PC-3 (cell line): ENCODE measurements around the gene HCAR2. TPM values are rescaled to one million over a fixed set of nuclear protein-coding genes. Genes with fewer than 3 reads are reported as not detected.

Experiments
- ATAC-seq: fragments of 200-7000 bp; cut with Tn5 transposase; 2 replicates; pipeline ENCODE4 v1.9.1; 2020; ENCODE audit warnings: mild to moderate bottlenecking, moderate library complexity
- BruUV-seq: library from RNA; stranded (reverse); fragments of 400-500 nt; replicated peaks from 2 replicates; lab custom pipeline; 2021; lab: Mats Ljungman, UMichigan
- CTCF ChIA-PET: fragments of 300-600 bp; sonication (Branson Sonifier 250); formaldehyde crosslinking; loops from one replicate; lab custom pipeline; 2022; ENCODE audit warnings: antibody characterized with exemption; lab: Charles Lee
- POLR2A ChIA-PET: fragments of 300-600 bp; sonication (Branson Sonifier 250); formaldehyde crosslinking; loops from one replicate; lab custom pipeline; 2022; ENCODE audit warnings: antibody characterized with exemption; ENCODE audit not compliant: unreplicated experiment; lab: Charles Lee
- DNase-seq: peaks from one replicate; pipeline ENCODE4 v3.0.0-alpha.2; 2015
- H2AFZ ChIP-seq: fragments of 300-600 bp; sonication (generic); 2 replicates; pipeline ENCODE4 v1.6.0; 2016; ENCODE audit warnings: antibody characterized with exemption, low read length
- H3F3A ChIP-seq: fragments of 300-600 bp; sonication (generic); one replicate; pipeline ENCODE4 v1.6.0; 2017; ENCODE audit warnings: antibody characterized with exemption, low read length, control low read depth, mild to moderate bottlenecking; ENCODE audit not compliant: unreplicated experiment
- H3K27ac ChIP-seq: fragments of 300-600 bp; sonication (generic); 2 replicates; pipeline ENCODE4 v1.5.1; 2016; ENCODE audit warnings: mild to moderate bottlenecking, low read length
- H3K27me3 ChIP-seq: fragments of 300-600 bp; sonication (generic); 2 replicates; pipeline ENCODE4 v1.6.1; 2016; ENCODE audit warnings: low read length, mixed read lengths
- H3K36me3 ChIP-seq: fragments of 300-600 bp; sonication (generic); 2 replicates; pipeline ENCODE4 v1.6.1; 2016; ENCODE audit warnings: low read depth, mixed run types, low read length, mixed read lengths
- H3K4me1 ChIP-seq: fragments of 300-600 bp; sonication (generic); 2 replicates; pipeline ENCODE4 v1.5.1; 2016; ENCODE audit warnings: low read length; ENCODE audit not compliant: insufficient read depth
- H3K4me2 ChIP-seq: fragments of 300-600 bp; sonication (generic); 2 replicates; pipeline ENCODE4 v1.6.0; 2016; ENCODE audit warnings: low read length
- H3K4me3 ChIP-seq: fragments of 300-600 bp; sonication (generic); 2 replicates; pipeline ENCODE4 v1.5.1; 2016; ENCODE audit warnings: mild to moderate bottlenecking, low read length, mixed read lengths
- H3K79me2 ChIP-seq: fragments of 300-600 bp; sonication (generic); 2 replicates; pipeline ENCODE4 v1.6.1; 2017; ENCODE audit warnings: low read length, mixed read lengths
- H3K9ac ChIP-seq: fragments of 300-600 bp; sonication (generic); 2 replicates; pipeline ENCODE4 v1.6.0; 2016; ENCODE audit warnings: mild to moderate bottlenecking, low read length
- H3K9me2 ChIP-seq: fragments of 300-600 bp; sonication (generic); replicated peaks from 2 replicates; pipeline ENCODE4 v1.6.1; 2016; ENCODE audit warnings: mixed run types, low read length, mixed read lengths
- H3K9me3 ChIP-seq: fragments of 300-600 bp; sonication (generic); 2 replicates; pipeline ENCODE4 v1.6.1; 2016; ENCODE audit warnings: low read length, mixed read lengths
- H4K20me1 ChIP-seq: fragments of 300-600 bp; sonication (generic); 2 replicates; pipeline ENCODE4 v1.6.1; 2016; ENCODE audit warnings: low read length, mixed read lengths
- EZH2 ChIP-seq: fragments of 300-600 bp; sonication (generic); IDR thresholded peaks from one replicate; pipeline ENCODE4 v1.6.1; 2017; ENCODE audit warnings: antibody characterized with exemption, mild to moderate bottlenecking, low read length; ENCODE audit not compliant: unreplicated experiment
- EZH2phosphoT487 ChIP-seq: fragments of 300-600 bp; sonication (generic); IDR thresholded peaks from 2 replicates; pipeline ENCODE4 v1.6.1; 2018; ENCODE audit warnings: mild to moderate bottlenecking, antibody characterized with exemption, low read length, borderline replicate concordance
- intact Hi-C: fragments of 100-400 bp; cut with micrococcal nuclease; formaldehyde crosslinking; loops from 2 replicates; pipeline ENCODE4 v1.9.0; 2023
- total RNA-seq: library from RNA; depleted of rRNA; stranded (reverse); fragments of >200 nt; gene quantifications from 2 replicates; pipeline ENCODE4 v1.2.3, GENCODE V29; 2014
- TF ChIP-seq, protein P1 (sequence below): fragments of 300-600 bp; sonication (generic); conservative IDR thresholded peaks from 2 replicates; pipeline ENCODE4 v1.5.1; 2017; ENCODE audit warnings: antibody characterized with exemption, low read depth, mild to moderate bottlenecking, low read length

Gene HCAR2
- total RNA-seq, 1 experiment from 2014 or later: not detected

DNA sequence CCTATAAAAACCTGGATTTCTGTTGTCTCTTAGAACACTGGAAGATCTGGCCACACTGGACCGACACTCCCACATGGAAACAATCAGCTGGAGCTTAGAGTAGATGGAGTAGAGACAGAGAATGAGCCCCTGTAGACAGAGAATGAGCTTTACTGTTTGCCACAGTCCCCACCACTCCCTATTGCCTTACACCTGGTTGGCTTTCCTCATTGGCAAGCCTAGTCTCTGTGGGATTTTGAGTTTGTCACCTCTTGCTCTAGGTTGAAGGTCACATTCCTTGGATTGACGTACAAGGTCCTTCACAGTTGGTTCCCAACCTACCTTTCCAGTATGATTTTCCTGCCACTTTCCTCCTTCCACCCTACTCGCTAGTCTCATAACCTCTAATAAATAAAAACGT is 29.5 kb upstream of the HCAR2 start:
- Histone ChIP-seq H4K20me1 (no peaks in the 10 kb centered on the region), H2AFZ (no peak overlapping the region; the same call in 1 of the 2 replicates), H3K9ac (no peak overlapping the region), H3K79me2 (peaks cover 24% of the 10 kb centered on the region), H3K4me3 (no peak overlapping the region), H3K27me3 (no peaks in the 10 kb centered on the region), H3K27ac (no peak overlapping the region), H3F3A (no peaks in the 10 kb centered on the region), H3K36me3 (no peaks in the 10 kb centered on the region), H3K9me3 (no peaks in the 10 kb centered on the region), H3K4me2 (no peak overlapping the region), H3K9me2 (no peaks in the 10 kb centered on the region), H3K4me1 (peaks cover 30% of the 10 kb centered on the region)
- POLR2A ChIA-PET: no interaction called here
- CTCF ChIA-PET: no interaction called here
- TF ChIP-seq, protein P1, sequence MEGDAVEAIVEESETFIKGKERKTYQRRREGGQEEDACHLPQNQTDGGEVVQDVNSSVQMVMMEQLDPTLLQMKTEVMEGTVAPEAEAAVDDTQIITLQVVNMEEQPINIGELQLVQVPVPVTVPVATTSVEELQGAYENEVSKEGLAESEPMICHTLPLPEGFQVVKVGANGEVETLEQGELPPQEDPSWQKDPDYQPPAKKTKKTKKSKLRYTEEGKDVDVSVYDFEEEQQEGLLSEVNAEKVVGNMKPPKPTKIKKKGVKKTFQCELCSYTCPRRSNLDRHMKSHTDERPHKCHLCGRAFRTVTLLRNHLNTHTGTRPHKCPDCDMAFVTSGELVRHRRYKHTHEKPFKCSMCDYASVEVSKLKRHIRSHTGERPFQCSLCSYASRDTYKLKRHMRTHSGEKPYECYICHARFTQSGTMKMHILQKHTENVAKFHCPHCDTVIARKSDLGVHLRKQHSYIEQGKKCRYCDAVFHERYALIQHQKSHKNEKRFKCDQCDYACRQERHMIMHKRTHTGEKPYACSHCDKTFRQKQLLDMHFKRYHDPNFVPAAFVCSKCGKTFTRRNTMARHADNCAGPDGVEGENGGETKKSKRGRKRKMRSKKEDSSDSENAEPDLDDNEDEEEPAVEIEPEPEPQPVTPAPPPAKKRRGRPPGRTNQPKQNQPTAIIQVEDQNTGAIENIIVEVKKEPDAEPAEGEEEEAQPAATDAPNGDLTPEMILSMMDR: no peak
- TF ChIP-seq EZH2 (no peak), EZH2phosphoT487 (no peak)
- ATAC-seq: no peak
- DNase-seq: no peak
- BruUV-seq: no TSS peak
- intact Hi-C loops: loop anchor here (5.0 kb wide), 1 partner anchor 95 kb away; no protein-coding TSS in a partner anchor

DNA sequence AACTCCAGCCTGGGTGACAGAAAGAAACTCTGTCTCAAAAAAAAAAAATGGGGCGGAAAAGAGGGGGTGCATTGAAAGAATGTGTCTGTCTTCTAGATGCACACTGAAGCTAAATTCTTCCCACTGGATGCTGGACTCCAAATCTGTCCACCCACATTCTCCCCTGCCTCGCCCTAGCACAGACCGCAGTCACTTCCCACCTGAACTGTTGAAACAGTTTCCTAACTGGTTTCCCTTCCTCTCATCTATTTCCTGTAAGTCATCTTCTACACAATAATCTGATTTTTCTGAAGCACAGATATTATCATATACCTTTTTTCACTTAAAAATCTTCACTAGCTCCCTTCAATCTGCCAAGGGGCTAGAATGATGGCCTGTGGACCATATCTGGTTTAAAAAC is 29.0 kb upstream of the HCAR2 start:
- no peaks in the 10 kb centered on the region for H3K9me3 ChIP-seq
- no peaks in the 10 kb centered on the region for H3F3A ChIP-seq
- H3K9ac ChIP-seq: no peak overlapping the region
- CTCF ChIA-PET: no interaction called here
- no peak overlapping the region; the same call in 1 of the 2 replicates for H2AFZ ChIP-seq
- H3K4me3 ChIP-seq: no peak overlapping the region
- no peak overlapping the region for H3K27ac ChIP-seq
- intact Hi-C loops: loop anchor here (5.0 kb wide), 1 partner anchor 95 kb away; no protein-coding TSS in a partner anchor
- no peak for ATAC-seq
- no peaks in the 10 kb centered on the region for H3K36me3 ChIP-seq
- peak; percentile 33 for DNase-seq
- H3K9me2 ChIP-seq: no peaks in the 10 kb centered on the region
- peaks cover 33% of the 10 kb centered on the region for H3K4me1 ChIP-seq
- no peaks in the 10 kb centered on the region for H4K20me1 ChIP-seq
- TF ChIP-seq EZH2phosphoT487: no peak
- TF ChIP-seq, protein P1: no peak
- no peak for TF ChIP-seq EZH2
- H3K79me2 ChIP-seq: peaks cover 24% of the 10 kb centered on the region
- no TSS peak for BruUV-seq
- POLR2A ChIA-PET: no interaction called here
- no peak overlapping the region for H3K4me2 ChIP-seq
- no peaks in the 10 kb centered on the region for H3K27me3 ChIP-seq
